K562 (cell line): ENCODE data around the gene TMEM43. TPM values are rescaled to one million over a fixed set of nuclear protein-coding genes. Genes with fewer than 3 reads are reported as not detected.

Experiments used
- ARID4B ChIP-seq: sonication (generic); formaldehyde crosslinking; IDR thresholded peaks from 2 replicates; pipeline ENCODE4 v1.8.0; 2022; ENCODE audit warnings: mild to moderate bottlenecking, missing genetic modification reagents
- GTF2E2 ChIP-seq: fragments of 200-800 bp; sonication (Bioruptor generic); IDR thresholded peaks from 2 replicates; pipeline ENCODE4 v1.6.1; 2016; ENCODE audit warnings: missing genetic modification characterization, missing compliant biosample characterization
- HES1 ChIP-seq: fragments of 450-650 bp; IDR thresholded peaks from 2 replicates; pipeline ENCODE4 v1.6.1; 2016; ENCODE audit warnings: low read depth, mild to moderate bottlenecking, moderate library complexity
- HNRNPK ChIP-seq: fragments of 200-400 bp; formaldehyde crosslinking; IDR thresholded peaks from one replicate; pipeline ENCODE4 v1.6.1; 2018; ENCODE audit warnings: mild to moderate bottlenecking, low read depth, low read length; ENCODE audit not compliant: poor library complexity, severe bottlenecking
- MBD1 ChIP-seq: fragments of 250-450 bp; sonication (Bioruptor Pico); IDR thresholded peaks from 2 replicates; pipeline ENCODE4 v1.8.0; 2022; ENCODE audit warnings: inconsistent platforms
- MTA3 ChIP-seq: fragments of 450-650 bp; formaldehyde crosslinking; IDR thresholded peaks from 2 replicates; pipeline ENCODE4 v1.6.1; 2017; ENCODE audit warnings: mild to moderate bottlenecking, borderline replicate concordance
- PBX2 ChIP-seq, 2 experiments: IDR thresholded peaks in 1 of 2; conservative IDR thresholded peaks in 1 of 2; 2 replicates each; pipeline ENCODE4 v1.6.1; 2016; ENCODE audit warnings: low read depth in 2 of 2, mild to moderate bottlenecking in 1 of 2, missing compliant biosample characterization in 1 of 2, missing genetic modification characterization in 1 of 2, moderate library complexity in 1 of 2
- PURB ChIP-seq: sonication (generic); formaldehyde crosslinking; IDR thresholded peaks from 2 replicates; pipeline ENCODE4 v1.9.0; 2021; ENCODE audit warnings: low read depth, mild to moderate bottlenecking, missing genetic modification reagents
- SP2 ChIP-seq: IDR thresholded peaks from 2 replicates; pipeline ENCODE4 v1.6.1; 2011; ENCODE audit warnings: mild to moderate bottlenecking, low read depth, low read length, moderate library complexity; ENCODE audit not compliant: poor library complexity, severe bottlenecking; ENCODE audit errors: extremely low read depth
- U2AF1 ChIP-seq: fragments of 200-400 bp; formaldehyde crosslinking; optimal IDR thresholded peaks from 2 replicates; pipeline ENCODE3; 2017; ENCODE audit warnings: mild to moderate bottlenecking, low read depth, low read length, moderate library complexity
- ZBTB43 ChIP-seq: sonication (generic); formaldehyde crosslinking; IDR thresholded peaks from 2 replicates; pipeline ENCODE4 v1.8.0; 2023; ENCODE audit warnings: mild to moderate bottlenecking, missing genetic modification reagents
- ZFPM2 ChIP-seq: fragments of 250-450 bp; sonication (Bioruptor Pico); IDR thresholded peaks from 2 replicates; pipeline ENCODE4 v1.5.1; 2022; ENCODE audit warnings: mild to moderate bottlenecking
- ZNF75A ChIP-seq: fragments of 450-650 bp; formaldehyde crosslinking; IDR thresholded peaks from 2 replicates; pipeline ENCODE4 v1.4.0; 2020; ENCODE audit warnings: mild to moderate bottlenecking
- polyA plus RNA-seq, 8 experiments: library from polyadenylated mRNA; depleted of rRNA in 4 of 8; stranded (reverse) in 5 of 8; unstranded in 3 of 8; fragments of >200 nt; fragmentation: Nextera tagmentation in 2 of 8; fragmentation: Illumina TruSeq in 1 of 8; extraction: Ambion mirVana in 2 of 8; extraction: Trizol in 1 of 8; gene quantifications; 2 replicates each; pipeline versions ENCODE4 v1.2.1 to v1.2.3, GENCODE V29; 2011 to 2014; ENCODE audit warnings: inconsistent platforms in 1 of 8, missing spikeins in 1 of 8
- total RNA-seq, 7 experiments: library from RNA; depleted of rRNA in 6 of 7; stranded (reverse); fragments of >200 nt in 6 of 7; fragmentation: Illumina TruSeq in 2 of 7; extraction: Trizol in 2 of 7; gene quantifications; 2 replicates each; pipeline versions ENCODE4 v1.2.1 to v1.2.3, GENCODE V29; 2011 to 2021; ENCODE audit warnings: low replicate concordance in 1 of 7

Gene TMEM43
- total and polyA plus RNA-seq, 9 of the 15 experiments (the other 6 are each of a cell fraction or from before 2014, with no cell fraction given) = 16.7 to 46.1 (median 35.7) TPM

GRCh38 chr3:14178247-14179113, 53.6 kb downstream of the TMEM43 start, which contains the start of the genes LSM3 and XPC (continued):
- TF ChIP-seq GTF2E2 (tag) (peak; percentile 97), ARID4B (CRISPR knock-in tag) (peak; percentile 91), ZFPM2 (CRISPR knock-in tag) (0 out of 2 replicates have a peak, but pooled peaks have one; percentile 42), HNRNPK (no peak), SP2 (no peak), ZBTB43 (CRISPR knock-in tag) (0 out of 2 replicates have a peak, but pooled peaks have one; percentile 89), PBX2 (CRISPR knock-in tag; IDR thresholded peaks at IDR 0.05; ENCODE audit: low read depth) (peak; percentile 30; the same call in 1 of the 2 replicates), PBX2 (tag; conservative IDR thresholded peaks at IDR 0.05; ENCODE audit: low read depth) (0 out of 2 replicates have a peak, but pooled peaks have one; percentile 0), U2AF1 (no peak), ZNF75A (CRISPR knock-in tag) (no peak), HES1 (no peak), PURB (CRISPR knock-in tag) (no peak), MBD1 (CRISPR knock-in tag) (no peak), MTA3 (peak; percentile 94)
